HUDEP-2 (cell line): ENCODE results near the gene SPATA16.

Source experiments
- DNase-seq, 76 experiments: peaks; one replicate each; lab custom pipeline; 2025; ENCODE audit not compliant: unreplicated experiment in 76 of 76; lab: John Stamatoyannopoulos, UW

The SPATA16 gene

GRCh38 chr3:173007079-173007723, 133.8 kb downstream of the SPATA16 start:
- peak in 68 of 76 experiments; percentile 1 to 86 (median 44) for DNase-seq

GRCh38 chr3:173006006-173006405, 135.0 kb downstream of the SPATA16 start:
- DNase-seq = no peak

- DNase-seq = no peak
Measured at GRCh38 chr3:173004681-173005080, 136.4 kb downstream of the SPATA16 start.

GRCh38 chr3:173003956-173004355, 137.1 kb downstream of the SPATA16 start:
- DNase-seq = no peak

GRCh38 chr3:173003471-173003870, 137.6 kb downstream of the SPATA16 start:
- DNase-seq = no peak

- DNase-seq = no peak
Measured at GRCh38 chr3:173001622-173002021, 139.4 kb downstream of the SPATA16 start.

GRCh38 chr3:173000553-173000952, 140.5 kb downstream of the SPATA16 start:
- no peak for DNase-seq

GRCh38 chr3:172993412-172993811, 147.6 kb downstream of the SPATA16 start:
- DNase-seq = no peak

- DNase-seq = no peak
Measured at GRCh38 chr3:172991424-172991996, 149.5 kb downstream of the SPATA16 start.

GRCh38 chr3:172989373-172989772, 151.7 kb downstream of the SPATA16 start:
- DNase-seq = no peak

- DNase-seq = peak in 3 of 76 experiments; percentile 1 to 8 (median 2)
Measured at GRCh38 chr3:172987273-172987672, 153.8 kb downstream of the SPATA16 start.

- no peak for DNase-seq
Measured at GRCh38 chr3:172984914-172985313, 156.1 kb downstream of the SPATA16 start.

GRCh38 chr3:172982736-172983364, 158.2 kb downstream of the SPATA16 start:
- DNase-seq = no peak

- no peak for DNase-seq
Measured at GRCh38 chr3:172981407-172981983, 159.5 kb downstream of the SPATA16 start.

GRCh38 chr3:172980849-172981248, 160.2 kb downstream of the SPATA16 start:
- no peak for DNase-seq

- DNase-seq = no peak
Measured at GRCh38 chr3:172977696-172978095, 163.3 kb downstream of the SPATA16 start.

- DNase-seq = no peak
Measured at GRCh38 chr3:172974969-172975368, 166.1 kb downstream of the SPATA16 start.

- DNase-seq = no peak
Measured at GRCh38 chr3:172973799-172974198, 167.2 kb downstream of the SPATA16 start.

- no peak for DNase-seq
Measured at GRCh38 chr3:172972717-172973116, 168.3 kb downstream of the SPATA16 start.

GRCh38 chr3:172972067-172972466, 169.0 kb downstream of the SPATA16 start:
- no peak for DNase-seq

GRCh38 chr3:172968646-172969045, 172.4 kb downstream of the SPATA16 start:
- no peak for DNase-seq

- DNase-seq = no peak
Measured at GRCh38 chr3:172965256-172965655, 175.8 kb downstream of the SPATA16 start.
